ENCODE data around the gene ATP2A1.
"Not testable (repeated sequence)": the region's sequence is repeated elsewhere in the genome, so short reads cannot be mapped to it uniquely, and the experiment has no call there.

ATP2A1 gene

GRCh38 chr16:28863929-28864793 lies 14.1 kb upstream of the ATP2A1 start:
- no peak for DNase-seq

- no peak for DNase-seq
Observed at GRCh38 chr16:28865001-28865688, 13.1 kb upstream of the ATP2A1 start.

GRCh38 chr16:28865722-28866453 lies 12.4 kb upstream of the ATP2A1 start:
- DNase-seq: no peak

GRCh38 chr16:28866454-28866804 lies 11.9 kb upstream of the ATP2A1 start:
- DNase-seq: no peak

GRCh38 chr16:28867241-28867640 lies 11.0 kb upstream of the ATP2A1 start:
- DNase-seq: no peak

- not testable (repeated sequence) for DNase-seq
Observed at GRCh38 chr16:28867646-28868045, 10.6 kb upstream of the ATP2A1 start.

GRCh38 chr16:28869201-28869600 lies 9.1 kb upstream of the ATP2A1 start:
- no peak for DNase-seq

GRCh38 chr16:28872952-28873351 lies 5.3 kb upstream of the ATP2A1 start:
- no peak for DNase-seq

- DNase-seq: no peak
Observed at GRCh38 chr16:28873543-28874201, 4.6 kb upstream of the ATP2A1 start.

- DNase-seq: no peak
Observed at GRCh38 chr16:28874406-28874805, 3.9 kb upstream of the ATP2A1 start.

GRCh38 chr16:28875134-28876018 lies 2.9 kb upstream of the ATP2A1 start:
- DNase-seq: no peak

GRCh38 chr16:28876019-28876659 lies 2.1 kb upstream of the ATP2A1 start:
- DNase-seq: no peak

GRCh38 chr16:28876973-28877654 lies 1.2 kb upstream of the ATP2A1 start:
- no peak for DNase-seq

- DNase-seq: no peak
Observed at GRCh38 chr16:28877655-28878000, 660 bp upstream of the ATP2A1 start.

- no peak for DNase-seq
Observed at GRCh38 chr16:28879261-28879840, 1.1 kb downstream of the ATP2A1 start.

GRCh38 chr16:28879841-28880588 lies 1.7 kb downstream of the ATP2A1 start:
- DNase-seq: peak; percentile 95

GRCh38 chr16:28880589-28880915 lies 2.3 kb downstream of the ATP2A1 start:
- DNase-seq: no peak

GRCh38 chr16:28880955-28881354 lies 2.7 kb downstream of the ATP2A1 start:
- no peak for DNase-seq

- not testable (repeated sequence) for DNase-seq
Observed at GRCh38 chr16:28881565-28881964, 3.3 kb downstream of the ATP2A1 start.

GRCh38 chr16:28882551-28883160 lies 4.4 kb downstream of the ATP2A1 start:
- DNase-seq: no peak

Data from NCI-H345 (cell line).